ENCODE results near the gene SLC35B2.

SLC35B2 gene

GRCh38 chr6:44257025-44257752 is at the start of gene SLC35B2:
SLC35B2 (minus strand) TSS chr6:44257528; CDS start chr6:44257410, 118 bp downstream.
- TF ChIP-seq TAF1 (IDR thresholded peaks at IDR 0.05; ENCODE audit: low read depth) (peak; percentile 57; the same call in 1 of the 2 replicates), REST (IDR thresholded peaks at IDR 0.05; ENCODE audit: low read depth) (no peak; the same call in 1 of the 2 replicates), FOXM1 (IDR thresholded peaks at IDR 0.05; ENCODE audit: borderline replicate concordance, low read depth) (no peak), MAX (IDR thresholded peaks at IDR 0.05) (peak; percentile 86), EP300 (IDR thresholded peaks at IDR 0.05; ENCODE audit: borderline replicate concordance) (no peak), TEAD4 (IDR thresholded peaks at IDR 0.05) (no peak; the same call in 1 of the 2 replicates), USF1 (IDR thresholded peaks at IDR 0.05) (peak; percentile 99), TCF12 (IDR thresholded peaks at IDR 0.05; ENCODE audit: low read depth) (peak; percentile 38; the same call in 1 of the 2 replicates), RAD21 (IDR thresholded peaks at IDR 0.05; ENCODE audit: low read depth) (peak; percentile 47; the same call in 1 of the 2 replicates), CREB1 (IDR thresholded peaks at IDR 0.05; ENCODE audit: low read depth) (no peak), ZBTB7A (IDR thresholded peaks at IDR 0.05; ENCODE audit: low read depth) (peak; percentile 97), NFIC (IDR thresholded peaks at IDR 0.05) (peak; percentile 56; the same call in 1 of the 2 replicates), YY1 (IDR thresholded peaks at IDR 0.05; ENCODE audit: low read depth) (peak; percentile 14; the same call in 1 of the 2 replicates), CEBPB (IDR thresholded peaks at IDR 0.05) (no peak), EGR1 (IDR thresholded peaks at IDR 0.05) (no peak)

GRCh38 chr6:44306710-44307109 is 49.4 kb upstream of the SLC35B2 start:
- TF ChIP-seq CEBPB (IDR thresholded peaks at IDR 0.05), result no peak
- no peak for TF ChIP-seq FOXM1 (IDR thresholded peaks at IDR 0.05; ENCODE audit: borderline replicate concordance, low read depth)
- TF ChIP-seq ZBTB7A (IDR thresholded peaks at IDR 0.05; ENCODE audit: low read depth), result no peak
- TF ChIP-seq RAD21 (IDR thresholded peaks at IDR 0.05; ENCODE audit: low read depth), result no peak
- no peak for TF ChIP-seq USF1 (IDR thresholded peaks at IDR 0.05)
- TF ChIP-seq MAX (IDR thresholded peaks at IDR 0.05), result no peak
- TF ChIP-seq REST (IDR thresholded peaks at IDR 0.05; ENCODE audit: low read depth), result no peak
- no peak for TF ChIP-seq NFIC (IDR thresholded peaks at IDR 0.05)
- no peak for TF ChIP-seq YY1 (IDR thresholded peaks at IDR 0.05; ENCODE audit: low read depth)
- no peak for TF ChIP-seq EP300 (IDR thresholded peaks at IDR 0.05; ENCODE audit: borderline replicate concordance)
- no peak for TF ChIP-seq CREB1 (IDR thresholded peaks at IDR 0.05; ENCODE audit: low read depth)
- no peak for TF ChIP-seq EGR1 (IDR thresholded peaks at IDR 0.05)
- no peak for TF ChIP-seq TAF1 (IDR thresholded peaks at IDR 0.05; ENCODE audit: low read depth)
- no peak for TF ChIP-seq TCF12 (IDR thresholded peaks at IDR 0.05; ENCODE audit: low read depth)
- no peak for TF ChIP-seq TEAD4 (IDR thresholded peaks at IDR 0.05)

- TF ChIP-seq ZBTB7A (IDR thresholded peaks at IDR 0.05; ENCODE audit: low read depth) (no peak), EP300 (IDR thresholded peaks at IDR 0.05; ENCODE audit: borderline replicate concordance) (no peak), EGR1 (IDR thresholded peaks at IDR 0.05) (no peak), CEBPB (IDR thresholded peaks at IDR 0.05) (no peak), MAX (IDR thresholded peaks at IDR 0.05) (no peak), TCF12 (IDR thresholded peaks at IDR 0.05; ENCODE audit: low read depth) (no peak), REST (IDR thresholded peaks at IDR 0.05; ENCODE audit: low read depth) (no peak), YY1 (IDR thresholded peaks at IDR 0.05; ENCODE audit: low read depth) (no peak), TEAD4 (IDR thresholded peaks at IDR 0.05) (no peak), TAF1 (IDR thresholded peaks at IDR 0.05; ENCODE audit: low read depth) (no peak), NFIC (IDR thresholded peaks at IDR 0.05) (no peak), RAD21 (IDR thresholded peaks at IDR 0.05; ENCODE audit: low read depth) (no peak), CREB1 (IDR thresholded peaks at IDR 0.05; ENCODE audit: low read depth) (no peak), FOXM1 (IDR thresholded peaks at IDR 0.05; ENCODE audit: borderline replicate concordance, low read depth) (no peak), USF1 (IDR thresholded peaks at IDR 0.05) (no peak)
These were observed 47.9 kb upstream of the SLC35B2 start for GRCh38 chr6:44305200-44305725.
